Gastrocnemius medialis (tissue), 4 donors: ENCODE results near the gene CFAP119. TPM values are rescaled to one million over a fixed set of nuclear protein-coding genes. Genes with fewer than 3 reads are reported as not detected.
A peak's percentile ranks its signal among the peaks of the same experiment; 100 is the strongest.

ENCODE experiments used
- ATAC-seq, 2 donors: fragments of 150-250 bp; one replicate each; pipeline ENCODE4 v1.9.1; 2016
- DNase-seq, 2 donors: peaks; one replicate each; pipeline ENCODE4 v3.0.0-alpha.2; 2019
- H3K27ac ChIP-seq, 4 donors: fragments of 200-600 bp; sonication (generic); 1 replicate in 1 of 4; 2 replicates in 3 of 4; pipeline ENCODE4 v1.5.1; 2016 to 2018; ENCODE audit warnings: mild to moderate bottlenecking in 2 of 4, moderate library complexity in 1 of 4
- H3K27me3 ChIP-seq, 3 donors: fragments of 200-600 bp; sonication (generic) in 2 of 3; 1 replicate in 1 of 3; 2 replicates in 2 of 3; pipeline versions ENCODE4 v1.5.1 to v1.6.0; 2016 to 2019; ENCODE audit warnings: mild to moderate bottlenecking in 1 of 3, moderate library complexity in 1 of 3
- H3K36me3 ChIP-seq, 2 donors: fragments of 200-600 bp; sonication (generic) in 1 of 2; one replicate each; pipeline ENCODE4 v1.5.1; 2017 to 2018
- H3K4me1 ChIP-seq, 2 donors: fragments of 200-600 bp; sonication (generic) in 1 of 2; one replicate each; pipeline ENCODE4 v1.5.1; 2016 to 2017; ENCODE audit warnings: mild to moderate bottlenecking in 2 of 2
- H3K4me3 ChIP-seq, 4 donors: fragments of 200-600 bp; sonication (generic) in 3 of 4; 1 replicate in 1 of 4; 2 replicates in 3 of 4; pipeline ENCODE4 v1.5.1; 2016 to 2019; ENCODE audit warnings: mild to moderate bottlenecking in 2 of 4
- H3K9me3 ChIP-seq, 3 donors: fragments of 200-600 bp; sonication (generic) in 2 of 3; 1 replicate in 1 of 3; 2 replicates in 2 of 3; pipeline ENCODE4 v1.5.1; 2016 to 2019
- POLR2A ChIP-seq, 2 donors: fragments of 450-650 bp; IDR thresholded peaks; one replicate each; pipeline ENCODE4 v1.6.1; 2017; ENCODE audit warnings: antibody characterized with exemption in 2 of 2, mild to moderate bottlenecking in 2 of 2, moderate library complexity in 2 of 2
- in situ Hi-C, 4 donors: fragments of 200-750 bp; cut with MboI; loops; one replicate each; pipeline versions ENCODE4 v1.15.0 to v1.8.0; 2017; ENCODE audit warnings: low sequenced_read_pairs in 4 of 4
- intact Hi-C: fragments of 100-400 bp; cut with DNase I; formaldehyde crosslinking; loops from one replicate; pipeline ENCODE4 v1.15.1; 2023; ENCODE audit warnings: low total_unique reads
- total RNA-seq, 4 donors: library from RNA; depleted of rRNA; stranded (reverse); fragments of >200 nt; gene quantifications; one replicate each; pipeline versions ENCODE4 v1.1.0 to v1.2.3, GENCODE V29; 2016
- TF ChIP-seq, protein P1 (sequence below), 5 experiments: fragments of 450-650 bp in 3 of 5; fragments of 200-600 bp in 2 of 5; sonication (generic) in 2 of 5; IDR thresholded peaks in 4 of 5; conservative IDR thresholded peaks in 1 of 5; 1 replicate in 4 of 5; 2 replicates in 1 of 5; pipeline ENCODE4 v1.5.1; 2016 to 2019; ENCODE audit warnings: antibody characterized with exemption in 5 of 5, mild to moderate bottlenecking in 3 of 5, moderate library complexity in 3 of 5

CFAP119 gene
- total RNA-seq, 4 donors from 2014 or later = 0.73 to 5.8 (median 1.7) TPM; not detected in 1

DNA sequence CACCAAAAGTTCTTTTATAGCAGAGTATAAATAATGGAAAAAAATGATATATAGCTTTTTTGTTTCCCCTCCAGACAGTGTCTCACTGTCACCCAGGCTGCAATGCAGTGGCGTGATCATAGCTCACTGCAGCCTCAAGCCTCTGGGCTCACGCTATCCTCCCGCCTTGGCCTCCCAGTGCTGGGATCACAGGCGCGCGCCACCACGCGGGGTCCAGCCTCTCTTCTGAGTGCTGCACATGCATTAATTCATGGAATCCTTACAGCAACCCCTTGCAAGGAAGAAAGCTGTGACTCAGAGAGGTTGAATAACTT is 43.2 kb upstream of the CFAP119 start:
- no peak for ATAC-seq
- peak overlapping the region; percentile 91 to 95 (median 92) for H3K27ac ChIP-seq

DNA sequence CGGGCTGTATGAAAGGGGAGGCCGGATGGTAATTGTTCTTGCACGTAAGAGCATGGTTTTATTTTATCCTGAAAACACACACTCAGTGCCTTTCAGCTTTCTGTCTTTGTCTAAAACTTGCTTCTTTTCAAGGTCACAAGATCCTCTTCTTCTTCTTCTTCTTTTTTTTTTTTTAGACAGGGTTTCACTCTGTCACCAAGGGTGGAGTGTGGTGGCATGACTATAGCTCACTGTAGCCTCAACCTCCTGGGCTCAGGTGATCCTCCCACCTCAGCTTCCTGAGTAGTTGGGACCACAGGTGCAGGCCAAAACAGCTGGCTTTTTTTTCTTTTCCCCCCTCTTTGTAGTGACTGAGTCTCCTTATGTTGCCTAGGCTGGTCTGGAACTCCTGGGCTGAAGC is 41.1 kb upstream of the CFAP119 start:
- no peak overlapping the region for H3K27ac ChIP-seq
- in situ Hi-C loops (no loop called here), intact Hi-C loops (no loop called here)
- no peak overlapping the region for H3K4me3 ChIP-seq
- H3K4me1 ChIP-seq = peaks cover 14 to 17% of the 10 kb centered on the region in 2 donors
- ATAC-seq (no peak), DNase-seq (no peak)
- TF ChIP-seq POLR2A (IDR thresholded peaks at IDR 0.05) = no peak
- TF ChIP-seq, protein P1, sequence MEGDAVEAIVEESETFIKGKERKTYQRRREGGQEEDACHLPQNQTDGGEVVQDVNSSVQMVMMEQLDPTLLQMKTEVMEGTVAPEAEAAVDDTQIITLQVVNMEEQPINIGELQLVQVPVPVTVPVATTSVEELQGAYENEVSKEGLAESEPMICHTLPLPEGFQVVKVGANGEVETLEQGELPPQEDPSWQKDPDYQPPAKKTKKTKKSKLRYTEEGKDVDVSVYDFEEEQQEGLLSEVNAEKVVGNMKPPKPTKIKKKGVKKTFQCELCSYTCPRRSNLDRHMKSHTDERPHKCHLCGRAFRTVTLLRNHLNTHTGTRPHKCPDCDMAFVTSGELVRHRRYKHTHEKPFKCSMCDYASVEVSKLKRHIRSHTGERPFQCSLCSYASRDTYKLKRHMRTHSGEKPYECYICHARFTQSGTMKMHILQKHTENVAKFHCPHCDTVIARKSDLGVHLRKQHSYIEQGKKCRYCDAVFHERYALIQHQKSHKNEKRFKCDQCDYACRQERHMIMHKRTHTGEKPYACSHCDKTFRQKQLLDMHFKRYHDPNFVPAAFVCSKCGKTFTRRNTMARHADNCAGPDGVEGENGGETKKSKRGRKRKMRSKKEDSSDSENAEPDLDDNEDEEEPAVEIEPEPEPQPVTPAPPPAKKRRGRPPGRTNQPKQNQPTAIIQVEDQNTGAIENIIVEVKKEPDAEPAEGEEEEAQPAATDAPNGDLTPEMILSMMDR (IDR thresholded peaks at IDR 0.05 in 4 of 5, conservative IDR thresholded peaks at IDR 0.05 in 1 of 5) = no peak
- no peaks in the 10 kb centered on the region for H3K27me3 ChIP-seq
- no peaks in the 10 kb centered on the region for H3K9me3 ChIP-seq
- no peaks in the 10 kb centered on the region for H3K36me3 ChIP-seq

More for the DNA sequence above, 43.2 kb upstream of the CFAP119 start:
- Histone ChIP-seq H3K4me1 (peaks cover 14 to 17% of the 10 kb centered on the region in 2 donors), H3K36me3 (no peaks in the 10 kb centered on the region), H3K27me3 (no peaks in the 10 kb centered on the region), H3K4me3 (peak overlapping the region; percentile 81 to 87 (median 83)), H3K9me3 (no peaks in the 10 kb centered on the region)
- intact Hi-C loops = loop anchor here (1.0 kb wide), 2 partner anchors 18 to 70 kb away; partner anchors contain the start of gene ZNF629
- TF ChIP-seq POLR2A (IDR thresholded peaks at IDR 0.05) = no peak
- TF ChIP-seq, protein P1 (IDR thresholded peaks at IDR 0.05 in 4 of 5, conservative IDR thresholded peaks at IDR 0.05 in 1 of 5) = no peak
- no peak for DNase-seq
- in situ Hi-C loops = no loop called here

DNA sequence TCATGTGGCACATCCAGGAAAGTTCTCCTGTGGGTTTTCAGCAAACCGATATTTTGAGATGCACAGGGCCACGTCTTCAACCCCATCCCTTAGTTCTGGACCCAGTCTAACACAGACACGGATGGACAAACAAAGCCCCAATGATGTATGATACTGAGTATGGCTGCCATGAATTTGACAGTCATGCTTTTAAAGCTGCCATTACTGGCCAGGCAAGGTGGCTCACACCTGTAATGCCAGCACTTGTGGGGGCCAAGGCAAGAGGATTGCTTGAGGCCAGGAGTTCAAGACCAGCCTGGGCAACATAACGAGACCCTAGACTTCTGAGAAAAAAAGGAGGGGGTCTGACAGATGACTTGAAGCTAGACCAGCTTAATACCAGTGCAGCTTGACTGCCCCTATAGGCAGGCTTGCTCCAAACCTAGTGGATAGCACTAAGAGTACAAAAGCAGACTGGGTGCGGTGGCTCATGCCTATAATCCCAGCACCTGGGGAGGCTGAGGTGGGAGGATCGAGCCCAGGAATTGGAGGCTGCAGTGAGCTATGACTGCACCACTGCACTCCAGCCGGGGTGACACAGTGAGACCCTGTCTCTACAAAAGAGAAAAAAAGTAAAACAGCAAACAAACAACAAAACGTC is 35.9 kb upstream of the CFAP119 start:
- H3K27ac ChIP-seq = peak overlapping the region; percentile 82 to 91 (median 90)
- no peak for DNase-seq

DNA sequence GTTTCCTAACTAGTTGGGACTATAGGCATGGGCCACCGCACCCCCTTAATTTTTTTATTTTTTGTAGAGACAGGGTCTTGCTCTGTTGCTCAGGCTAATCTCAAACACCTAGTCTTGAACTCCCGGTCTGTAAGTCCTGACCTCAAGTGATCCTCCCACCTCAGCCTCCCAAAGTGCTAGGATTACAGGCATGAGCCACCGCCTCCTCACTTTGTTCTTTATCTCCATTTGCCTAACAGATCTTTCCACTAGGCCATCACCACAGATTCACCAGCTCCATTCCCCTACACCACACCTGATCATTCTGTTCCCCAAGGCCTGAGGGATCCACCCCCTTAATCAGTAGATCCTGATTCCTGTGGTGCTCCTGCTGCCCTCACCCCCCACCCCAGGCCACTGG is 32.8 kb upstream of the CFAP119 start:
- Histone ChIP-seq H3K4me1 (peaks cover 3 to 4% of the 10 kb centered on the region in 2 donors), H3K36me3 (no peaks in the 10 kb centered on the region), H3K9me3 (no peaks in the 10 kb centered on the region), H3K27me3 (no peaks in the 10 kb centered on the region), H3K27ac (peak overlapping the region in 1 of 4 donors; percentile 39), H3K4me3 (no peak overlapping the region)
- no peak for DNase-seq
- in situ Hi-C loops = no loop called here
- TF ChIP-seq, protein P1 (IDR thresholded peaks at IDR 0.05 in 4 of 5, conservative IDR thresholded peaks at IDR 0.05 in 1 of 5) = no peak
- TF ChIP-seq POLR2A (IDR thresholded peaks at IDR 0.05) = no peak
- intact Hi-C loops = no loop called here
- ATAC-seq = no peak

More for the DNA sequence above, 35.9 kb upstream of the CFAP119 start:
- Histone ChIP-seq H3K27me3 (no peaks in the 10 kb centered on the region), H3K4me3 (no peak overlapping the region), H3K9me3 (no peaks in the 10 kb centered on the region), H3K36me3 (no peaks in the 10 kb centered on the region), H3K4me1 (peaks cover 3 to 4% of the 10 kb centered on the region in 2 donors)
- peak in 1 of 2 donors; percentile 16 for ATAC-seq
- in situ Hi-C loops = no loop called here
- intact Hi-C loops = no loop called here
- TF ChIP-seq, protein P1 (IDR thresholded peaks at IDR 0.05 in 4 of 5, conservative IDR thresholded peaks at IDR 0.05 in 1 of 5) = no peak
- TF ChIP-seq POLR2A (IDR thresholded peaks at IDR 0.05) = no peak
